GM23338 (cell line): ENCODE data around the gene NEK4. TPM values are rescaled to one million over a fixed set of nuclear protein-coding genes. Genes with fewer than 3 reads are reported as not detected.

Experiments used
- ATAC-seq: fragments of 200-7000 bp; cut with Tn5 transposase; 3 replicates; pipeline ENCODE4 v1.9.1; 2020
- DNase-seq: peaks from one replicate; pipeline ENCODE4 v3.0.0-alpha.2; 2015; ENCODE audit warnings: low spot score
- H2AFZ ChIP-seq: fragments of 200-600 bp; sonication (generic); 2 replicates; pipeline ENCODE4 v1.8.0; 2016; ENCODE audit warnings: antibody characterized with exemption, mild to moderate bottlenecking, moderate library complexity
- H3F3A ChIP-seq: fragments of 200-600 bp; sonication (generic); replicated peaks from 2 replicates; pipeline ENCODE4 v1.8.0; 2017; ENCODE audit warnings: antibody characterized with exemption, mixed run types, low read depth
- H3K27ac ChIP-seq: fragments of 200-600 bp; sonication (generic); 2 replicates; pipeline ENCODE4 v1.6.1; 2016; ENCODE audit warnings: low read depth
- H3K27me3 ChIP-seq: fragments of 200-600 bp; sonication (generic); 2 replicates; pipeline ENCODE4 v1.8.0; 2016; ENCODE audit warnings: mild to moderate bottlenecking, mixed run types, moderate library complexity; ENCODE audit not compliant: insufficient read depth
- H3K36me3 ChIP-seq: fragments of 200-600 bp; sonication (generic); 2 replicates; pipeline ENCODE4 v1.8.0; 2016; ENCODE audit warnings: mild to moderate bottlenecking; ENCODE audit not compliant: insufficient read depth
- H3K4me1 ChIP-seq: fragments of 200-600 bp; sonication (generic); 2 replicates; pipeline ENCODE4 v1.8.0; 2016; ENCODE audit warnings: mild to moderate bottlenecking, moderate library complexity; ENCODE audit not compliant: insufficient read depth
- H3K4me2 ChIP-seq: fragments of 200-600 bp; sonication (generic); 2 replicates; pipeline ENCODE4 v1.7.1; 2017; ENCODE audit warnings: mixed run types
- H3K4me3 ChIP-seq: fragments of 200-600 bp; sonication (generic); 2 replicates; pipeline ENCODE4 v1.6.1; 2016; ENCODE audit warnings: mixed run types
- H3K79me2 ChIP-seq: fragments of 200-600 bp; sonication (generic); replicated peaks from 2 replicates; pipeline ENCODE4 v1.8.0; 2017; ENCODE audit warnings: mild to moderate bottlenecking; ENCODE audit not compliant: insufficient read depth
- H3K9me2 ChIP-seq: fragments of 200-600 bp; sonication (generic); 2 replicates; pipeline ENCODE4 v1.8.0; 2017; ENCODE audit not compliant: insufficient read depth
- H4K20me1 ChIP-seq: fragments of 200-600 bp; sonication (generic); replicated peaks from 2 replicates; pipeline ENCODE4 v1.8.0; 2017; ENCODE audit warnings: mild to moderate bottlenecking; ENCODE audit not compliant: insufficient read depth
- H3K27ac Mint-ChIP-seq: 2 replicates; pipeline ENCODE4 v1.8.0; 2020; ENCODE audit warnings: inconsistent platforms, mild to moderate bottlenecking, moderate library complexity, mixed read lengths
- H3K27me3 Mint-ChIP-seq: 3 replicates; pipeline ENCODE4 v1.8.0; 2022; ENCODE audit warnings: low read depth, mild to moderate bottlenecking, moderate library complexity, mixed read lengths, inconsistent platforms; ENCODE audit not compliant: insufficient read depth, poor library complexity
- H3K36me3 Mint-ChIP-seq: 3 replicates; pipeline ENCODE4 v1.8.0; 2021; ENCODE audit warnings: low read depth, mild to moderate bottlenecking, inconsistent platforms, moderate library complexity, mixed read lengths
- H3K4me1 Mint-ChIP-seq: 3 replicates; pipeline ENCODE4 v1.8.0; 2020; ENCODE audit warnings: mild to moderate bottlenecking, inconsistent platforms, mixed read lengths
- H3K4me3 Mint-ChIP-seq: 3 replicates; pipeline ENCODE4 v1.8.0; 2021; ENCODE audit warnings: moderate library complexity, mild to moderate bottlenecking, inconsistent platforms, mixed read lengths
- H3K9me3 Mint-ChIP-seq: 3 replicates; pipeline ENCODE4 v1.8.0; 2020; ENCODE audit warnings: moderate library complexity, mild to moderate bottlenecking, inconsistent platforms, mixed read lengths
- CREB1 ChIP-seq: fragments of 250-450 bp; sonication (Bioruptor Pico); IDR thresholded peaks from 2 replicates; pipeline ENCODE4 v1.5.0; 2020; ENCODE audit warnings: low read depth, mild to moderate bottlenecking, moderate library complexity
- CTCF ChIP-seq, 2 experiments: fragments of 200-600 bp in 1 of 2; sonication (generic) in 1 of 2; conservative IDR thresholded peaks; 2 replicates each; pipeline versions ENCODE4 v1.5.1 to v1.6.1; 2016 to 2017; ENCODE audit warnings: antibody characterized with exemption in 2 of 2, low read depth in 2 of 2, mild to moderate bottlenecking in 2 of 2, moderate library complexity in 1 of 2
- ETS1 ChIP-seq: IDR thresholded peaks from 2 replicates; pipeline ENCODE4 v1.6.1; 2016; ENCODE audit warnings: antibody characterized with exemption
- EZH2 ChIP-seq: fragments of 200-600 bp; sonication (generic); IDR thresholded peaks from one replicate; pipeline ENCODE4 v1.8.0; 2017; ENCODE audit warnings: antibody characterized with exemption, mild to moderate bottlenecking, low read depth; ENCODE audit not compliant: unreplicated experiment
- EZH2phosphoT487 ChIP-seq: fragments of 200-600 bp; sonication (generic); IDR thresholded peaks from one replicate; pipeline ENCODE4 v1.8.1; 2018; ENCODE audit warnings: antibody characterized with exemption; ENCODE audit not compliant: unreplicated experiment
- JUNB ChIP-seq: IDR thresholded peaks from one replicate; pipeline ENCODE4 v1.6.1; 2016; ENCODE audit warnings: antibody characterized with exemption; ENCODE audit not compliant: unreplicated experiment
- NANOG ChIP-seq: IDR thresholded peaks from 2 replicates; pipeline ENCODE4 v1.6.1; 2016; ENCODE audit warnings: antibody characterized with exemption, borderline replicate concordance
- POLR2AphosphoS5 ChIP-seq: IDR thresholded peaks from 2 replicates; pipeline ENCODE4 v1.6.1; 2016; ENCODE audit warnings: antibody characterized with exemption, low read depth
- REST ChIP-seq: IDR thresholded peaks from one replicate; pipeline ENCODE4 v1.6.1; 2018; ENCODE audit warnings: antibody characterized with exemption; ENCODE audit not compliant: unreplicated experiment
- STAT1 ChIP-seq: IDR thresholded peaks from one replicate; pipeline ENCODE4 v1.6.1; 2016; ENCODE audit warnings: antibody characterized with exemption; ENCODE audit not compliant: unreplicated experiment
- ZNF114 ChIP-seq: fragments of 250-450 bp; sonication (Bioruptor Pico); IDR thresholded peaks from 2 replicates; pipeline ENCODE4 v1.5.0; 2020; ENCODE audit warnings: mild to moderate bottlenecking, moderate library complexity
- ZNF331 ChIP-seq: fragments of 250-450 bp; sonication (Bioruptor Pico); IDR thresholded peaks from 2 replicates; pipeline ENCODE4 v1.5.0; 2020; ENCODE audit warnings: low read depth, mild to moderate bottlenecking, moderate library complexity
- ZNF462 ChIP-seq: fragments of 250-450 bp; sonication (Bioruptor Pico); IDR thresholded peaks from 2 replicates; pipeline ENCODE4 v1.5.0; 2020; ENCODE audit warnings: mild to moderate bottlenecking, moderate library complexity
- polyA plus RNA-seq: library from polyadenylated mRNA; unstranded; fragments of >200 nt; fragmentation: Nextera tagmentation; extraction: Ambion mirVana; gene quantifications from 2 replicates; pipeline ENCODE4 v1.2.1, GENCODE V29; 2016
- total RNA-seq: library from RNA; depleted of rRNA; stranded (reverse); fragments of >200 nt; shearing (Covaris generic); gene quantifications from 2 replicates; pipeline ENCODE4 v1.2.3, GENCODE V29; 2014

NEK4 gene
- total and polyA plus RNA-seq, 2 experiments from 2014 or later: 8.6 to 42.7 TPM

GRCh38 chr3:52663098-52663497, 107.6 kb downstream of the NEK4 start:
- no peak overlapping the region for H3K4me3 Mint-ChIP-seq
- H4K20me1 ChIP-seq: no peaks in the 10 kb centered on the region; the same call in none of the 2 replicates
- peaks cover 2% of the 10 kb centered on the region for H3K27me3 Mint-ChIP-seq

More at GRCh38 chr3:52663098-52663497, 107.6 kb downstream of the NEK4 start:
- Histone ChIP-seq H3K4me1 (no peaks in the 10 kb centered on the region; the same call in 1 of the 2 replicates), H3K27me3 (no peaks in the 10 kb centered on the region), H3K4me2 (no peak overlapping the region), H3K4me3 (no peak overlapping the region), H3K79me2 (no peaks in the 10 kb centered on the region; the same call in 1 of the 2 replicates), H3K9me2 (no peaks in the 10 kb centered on the region), H3K27ac (no peak overlapping the region), H3F3A (no peaks in the 10 kb centered on the region), H2AFZ (no peak overlapping the region), H3K36me3 (peaks cover 32% of the 10 kb centered on the region)
- no peaks in the 10 kb centered on the region; the same call in 2 of the 3 replicates for H3K4me1 Mint-ChIP-seq
- ATAC-seq (no peak), DNase-seq (no peak)
- TF ChIP-seq NANOG (no peak), JUNB (no peak), ZNF114 (CRISPR knock-in tag) (no peak), CREB1 (CRISPR knock-in tag) (no peak), EZH2phosphoT487 (no peak), STAT1 (no peak), POLR2AphosphoS5 (no peak), ZNF331 (CRISPR knock-in tag) (no peak), REST (no peak), EZH2 (no peak), ETS1 (no peak), CTCF (conservative IDR thresholded peaks at IDR 0.05; ENCODE audit: low read depth in 2 of 2) (no peak), ZNF462 (no peak)
- no peaks in the 10 kb centered on the region for H3K9me3 Mint-ChIP-seq
- peaks cover 53% of the 10 kb centered on the region for H3K36me3 Mint-ChIP-seq
- no peak overlapping the region for H3K27ac Mint-ChIP-seq
